ENCODE results near the gene NOL8.

The NOL8 gene

DNA sequence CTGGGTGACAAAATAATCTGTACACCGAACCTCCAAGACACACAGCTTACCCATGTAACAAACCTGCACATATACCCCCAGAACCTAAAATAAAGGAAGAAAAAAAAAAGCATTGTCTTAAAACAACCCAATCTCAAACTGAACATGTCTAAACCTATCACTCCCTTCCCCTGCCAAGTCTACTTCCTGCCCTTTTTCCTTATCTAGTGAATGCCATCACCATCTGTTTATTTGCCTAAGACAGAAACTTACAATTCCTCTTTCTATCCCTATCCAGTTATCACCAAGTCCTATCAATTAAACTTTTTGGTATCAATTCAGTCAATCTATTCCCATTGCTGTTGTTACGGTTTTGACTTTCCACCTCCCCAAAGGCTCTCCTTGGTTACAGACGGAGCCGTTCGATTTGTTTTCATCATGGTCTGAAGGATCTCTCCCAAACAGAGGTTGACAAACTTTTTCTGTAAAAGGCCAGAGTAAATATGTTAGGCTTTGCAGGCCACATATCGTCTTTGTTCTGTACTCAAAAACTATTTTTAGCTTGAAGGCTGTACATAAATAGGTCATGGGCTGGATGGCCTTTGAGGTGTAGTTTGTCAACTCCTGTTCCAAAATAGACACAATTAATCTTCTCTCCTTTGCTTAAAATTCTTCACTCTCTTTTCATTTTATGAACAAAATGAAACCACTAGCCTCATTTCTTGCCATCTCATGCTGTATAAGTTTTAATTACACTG lies 12.1 kb downstream of the NOL8 start:
- no peak for DNase-seq (ENCODE audit: low read depth in 3 of 3)

DNA sequence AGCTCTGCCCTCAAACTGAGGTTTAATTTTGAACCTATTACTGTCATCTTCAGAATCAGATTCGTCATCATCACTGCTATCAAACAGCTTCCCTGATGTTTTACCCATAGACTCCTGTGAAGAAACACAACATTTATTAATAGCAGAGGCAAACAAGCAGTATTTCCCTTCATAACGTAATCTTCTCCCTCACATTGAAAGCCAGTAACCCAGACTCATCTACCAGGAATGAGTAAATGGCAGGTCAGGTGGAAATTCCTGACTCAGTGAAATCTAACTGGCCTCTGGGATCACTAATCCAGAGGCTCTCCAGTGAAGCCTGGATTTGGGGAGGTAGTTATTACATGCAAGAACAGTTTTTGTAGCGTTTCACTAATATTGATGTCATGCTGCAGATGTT lies 14.6 kb downstream of the NOL8 start:
- DNase-seq (ENCODE audit: low read depth in 3 of 3) = no peak

DNA sequence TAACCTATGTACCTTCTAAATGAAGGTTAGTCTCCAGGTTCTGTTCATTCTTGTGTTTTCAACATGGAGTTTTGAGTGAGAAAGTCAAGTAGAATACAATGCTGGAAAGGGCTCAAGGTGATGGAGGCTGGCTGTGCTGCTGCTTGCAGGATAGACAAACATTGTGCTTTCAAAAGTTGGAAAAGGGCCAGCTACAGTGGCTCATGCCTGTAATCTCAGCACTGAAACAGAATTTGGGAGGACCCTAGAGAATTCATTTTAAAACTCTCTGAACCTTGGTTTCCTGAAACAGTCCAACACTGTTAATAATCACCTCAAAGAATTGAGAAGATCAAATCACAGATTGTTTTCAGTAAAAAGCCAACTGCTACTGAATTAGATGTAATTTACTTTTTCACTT lies 16.3 kb downstream of the NOL8 start:
- DNase-seq (ENCODE audit: low read depth in 3 of 3) = no peak

DNA sequence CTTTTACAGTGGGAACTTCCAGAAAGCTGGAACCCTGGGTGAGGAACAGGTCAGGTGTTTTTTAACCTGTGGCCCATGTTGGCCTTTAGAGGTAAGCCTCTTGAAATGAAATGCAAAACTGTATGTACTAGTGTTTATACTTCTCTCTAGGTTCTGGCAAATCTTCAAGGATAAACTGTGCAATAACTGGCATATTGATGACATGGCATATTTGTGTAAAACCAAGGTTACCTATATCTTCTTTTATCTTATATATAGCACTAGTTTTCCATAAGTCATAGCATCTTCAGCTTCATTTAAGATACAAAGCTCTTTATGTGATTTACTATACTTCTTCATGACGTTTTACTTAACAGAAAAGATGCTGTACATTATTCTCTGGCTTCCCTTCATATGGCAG lies 24.2 kb downstream of the NOL8 start:
- no peak for DNase-seq (ENCODE audit: low read depth in 3 of 3)

DNA sequence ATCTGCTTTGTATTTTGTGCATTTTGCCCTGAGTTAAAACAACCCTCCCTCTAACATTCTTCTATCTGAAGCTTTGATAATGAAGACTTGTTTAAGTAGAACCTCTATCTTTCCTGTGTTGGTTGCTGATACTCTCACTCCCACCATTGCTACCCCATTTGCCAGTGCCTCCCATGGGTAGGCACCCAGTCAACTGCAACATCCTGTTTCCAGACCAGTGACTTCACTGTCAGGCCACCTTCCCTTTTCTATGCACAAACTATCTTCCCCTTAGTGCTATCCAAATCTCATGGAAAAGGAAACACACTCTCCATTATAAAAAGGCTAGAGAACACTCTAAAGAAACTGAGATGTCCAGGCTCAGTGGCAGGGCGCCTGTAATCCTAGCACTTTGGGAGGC lies 26.0 kb downstream of the NOL8 start:
- DNase-seq (ENCODE audit: low read depth in 3 of 3) = no peak

DNA sequence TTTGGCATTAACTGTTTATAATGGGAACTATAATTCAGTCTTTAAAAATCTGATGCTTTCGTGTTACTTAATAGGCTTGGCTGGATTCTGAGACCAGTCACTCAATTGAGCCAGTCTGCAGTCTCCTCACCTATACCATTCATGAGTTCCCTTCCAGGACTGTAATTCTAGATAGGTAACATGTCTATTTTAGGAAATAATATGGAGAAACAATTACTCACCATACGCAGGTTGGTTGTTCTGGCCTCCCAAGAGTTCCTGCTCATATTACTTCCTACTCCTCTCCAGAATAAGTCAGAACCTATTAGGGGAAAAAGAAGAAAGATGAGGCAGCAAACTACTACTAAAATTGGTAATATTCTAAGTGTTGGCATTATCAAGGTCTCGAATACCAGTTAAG lies 27.1 kb downstream of the NOL8 start:
- DNase-seq (ENCODE audit: low read depth in 3 of 3) = no peak

DNA sequence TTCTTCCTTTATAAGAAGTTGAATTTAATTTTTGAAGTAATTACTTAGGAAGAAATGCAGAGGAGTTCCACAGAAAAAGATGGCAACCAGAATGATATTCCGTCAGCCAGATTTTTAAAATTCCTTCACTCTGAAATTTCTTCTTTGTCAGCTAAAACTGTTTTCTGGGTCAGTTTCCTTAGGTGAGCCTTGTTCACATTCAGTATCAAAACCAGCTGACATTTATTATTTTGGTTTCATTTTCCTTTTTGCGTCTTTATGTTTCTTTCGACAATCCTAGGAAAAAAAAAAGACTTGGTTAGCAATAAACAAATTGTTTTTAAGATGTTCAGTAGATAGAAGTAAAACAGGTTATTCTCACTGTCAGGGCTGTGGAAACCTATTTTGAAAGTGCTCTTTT lies 27.5 kb downstream of the NOL8 start:
- DNase-seq (ENCODE audit: low read depth in 3 of 3) = no peak

DNA sequence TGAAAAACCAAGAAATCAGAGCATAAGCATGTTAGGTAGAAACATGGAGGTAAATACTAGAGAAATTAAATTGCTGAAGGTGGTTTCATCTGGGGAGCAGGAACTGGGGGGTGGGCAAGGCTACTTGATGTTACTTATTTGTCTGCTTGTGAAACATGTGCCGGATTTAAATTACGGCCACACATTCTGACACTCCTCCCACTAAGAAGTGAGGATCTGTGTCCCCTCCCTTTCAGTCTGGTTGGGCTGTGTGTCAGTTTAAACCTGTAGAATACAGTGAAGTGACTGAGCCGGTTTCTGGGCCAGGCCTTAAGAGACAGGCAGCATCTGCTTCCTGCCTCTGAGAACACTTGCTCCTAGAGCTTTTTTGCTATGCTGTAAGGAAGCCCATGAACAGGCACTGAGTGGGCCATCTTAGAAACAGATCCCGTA lies 29.3 kb downstream of the NOL8 start:
- no peak for DNase-seq (ENCODE audit: low read depth in 3 of 3)

DNA sequence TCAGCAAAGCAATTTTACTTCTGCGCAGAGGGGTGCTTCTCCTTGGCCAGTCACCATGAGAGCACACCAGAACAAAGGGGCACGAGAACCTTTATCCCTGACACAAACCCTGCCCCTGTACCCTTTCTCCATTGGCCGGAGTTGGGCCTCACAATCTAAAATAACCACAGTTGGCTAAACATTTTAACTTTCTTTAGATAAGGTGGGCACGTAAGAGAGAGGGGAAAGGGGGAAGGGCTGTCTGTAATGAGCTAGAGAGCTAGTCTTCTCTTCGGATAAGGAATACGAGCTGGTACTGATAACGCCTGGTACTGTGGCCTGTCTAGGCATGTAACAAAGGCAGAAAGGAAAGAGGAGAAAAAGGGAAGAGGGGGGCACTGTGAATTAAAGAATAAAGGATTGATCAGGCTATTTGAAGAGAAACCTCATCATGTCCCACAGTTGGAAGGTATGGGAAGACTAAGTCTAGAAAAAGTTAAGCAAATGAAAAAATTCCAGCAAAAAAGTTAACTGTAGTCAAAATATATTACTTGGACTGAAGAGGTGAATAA lies 29.8 kb downstream of the NOL8 start:
- no peak for DNase-seq (ENCODE audit: low read depth in 3 of 3)

DNA sequence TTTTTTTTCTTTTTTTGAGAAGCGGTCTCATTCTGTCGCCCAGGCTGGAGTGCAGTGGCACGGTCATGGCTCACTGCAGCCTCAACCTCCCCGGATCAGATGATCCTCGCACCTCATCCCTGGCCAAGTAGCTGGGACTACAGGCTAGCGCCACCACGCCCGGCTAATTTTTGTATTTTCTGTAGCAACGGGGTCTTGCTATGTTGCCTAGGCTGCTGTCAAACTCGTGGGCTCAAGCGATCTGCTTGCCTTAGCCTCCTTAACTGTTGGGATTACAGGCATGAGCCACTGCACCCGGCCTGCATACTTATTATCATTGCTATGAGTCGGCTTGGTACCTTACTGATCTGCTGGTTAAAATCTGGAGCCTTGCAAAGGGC lies 30.9 kb downstream of the NOL8 start:
- DNase-seq (ENCODE audit: low read depth in 3 of 3) = no peak

DNA sequence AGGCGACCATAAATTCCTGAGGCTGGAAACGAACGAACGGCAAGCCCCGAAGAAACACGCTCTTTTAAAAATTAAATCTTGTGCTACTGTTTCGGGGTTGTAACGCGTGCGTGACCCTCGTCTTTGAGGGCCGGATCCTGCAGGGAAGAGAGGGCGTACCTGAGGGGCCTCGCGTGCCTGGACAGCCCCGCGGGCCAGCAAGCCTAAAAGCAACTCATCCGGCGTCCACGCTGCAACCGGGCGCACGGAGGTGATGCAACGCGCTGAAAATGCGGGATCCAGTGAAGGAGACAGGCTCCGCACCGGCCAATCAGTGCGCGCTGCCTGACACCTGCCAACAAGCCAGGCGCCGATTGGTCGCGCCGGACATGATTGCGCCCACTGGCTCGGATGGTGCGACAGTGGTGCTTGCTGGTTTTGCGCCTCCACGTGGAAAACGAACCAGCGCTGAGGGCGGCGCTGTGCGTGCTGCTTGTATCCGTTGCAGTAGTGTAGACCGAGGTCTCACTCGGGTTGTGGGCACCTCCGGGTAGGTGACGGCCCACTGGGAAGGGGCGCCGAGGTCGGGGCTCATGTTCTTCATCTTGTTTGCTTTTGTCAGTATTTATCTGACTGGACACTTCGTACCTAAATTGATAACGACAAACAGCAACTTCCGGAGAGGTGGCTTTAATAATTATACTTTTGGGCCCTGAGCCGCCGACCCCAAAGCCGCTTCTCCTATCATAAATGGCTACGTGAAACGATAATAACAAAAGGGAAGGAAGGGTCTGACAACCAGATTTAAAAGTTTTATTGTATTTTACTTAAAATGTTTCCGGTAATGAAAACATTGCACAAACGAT lies 31.5 kb downstream of the NOL8 start, which contains the start of gene IARS1:
Gene IARS1 (minus strand): TSS at position 246 of the 845 bp plus-strand sequence. CDS start 4,278 bp downstream, outside the sequence.
- peak; percentile 99 to 100 (median 99) for DNase-seq (ENCODE audit: low read depth in 3 of 3)

DNA sequence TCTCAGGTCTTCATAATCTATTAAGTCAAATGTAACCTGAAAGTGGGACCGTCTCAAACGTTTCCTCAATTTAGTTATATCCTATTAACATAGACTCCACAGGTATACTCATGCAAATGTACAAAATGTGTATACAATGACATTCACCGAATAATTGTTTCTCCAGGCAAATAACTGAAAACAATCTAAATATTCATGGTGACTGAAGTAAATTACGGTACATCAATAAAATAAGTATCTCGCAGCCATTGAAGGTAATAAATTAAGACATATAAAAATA lies 32.1 kb downstream of the NOL8 start:
- DNase-seq (ENCODE audit: low read depth in 3 of 3) = no peak

DNA sequence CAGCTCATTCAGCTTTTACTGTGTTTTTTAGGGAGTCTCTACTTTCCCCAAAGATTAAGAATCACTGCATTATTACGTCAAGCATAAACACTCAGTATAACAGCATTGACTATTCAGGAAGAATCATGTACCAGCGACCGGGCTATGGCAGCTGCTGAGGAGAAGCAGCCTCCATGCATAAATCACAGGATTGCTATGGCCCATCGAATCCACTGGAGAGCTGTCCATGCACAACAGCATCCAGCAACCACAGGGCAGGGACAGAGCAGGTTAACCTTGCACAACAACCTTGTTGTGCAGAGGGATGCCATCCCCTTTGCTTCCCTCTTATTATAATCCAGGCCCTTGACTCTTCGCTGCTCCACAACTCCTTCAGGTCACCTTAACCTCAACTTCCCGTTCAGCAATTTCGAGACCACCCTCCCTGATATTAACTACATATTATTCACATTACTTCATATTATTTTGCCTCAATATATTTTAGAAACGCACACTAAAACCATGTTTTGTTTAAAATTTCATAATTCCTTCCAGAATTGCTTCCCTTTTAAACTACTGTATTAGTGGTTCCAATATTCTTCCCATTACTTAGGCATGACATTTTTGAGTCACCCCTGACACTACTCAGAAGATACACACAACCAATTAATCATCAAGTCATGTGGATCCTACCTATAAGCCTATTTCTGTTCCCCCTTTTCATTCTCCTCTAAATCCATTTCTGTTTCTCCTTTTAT lies 32.6 kb downstream of the NOL8 start:
- no peak for DNase-seq (ENCODE audit: low read depth in 3 of 3)

DNA sequence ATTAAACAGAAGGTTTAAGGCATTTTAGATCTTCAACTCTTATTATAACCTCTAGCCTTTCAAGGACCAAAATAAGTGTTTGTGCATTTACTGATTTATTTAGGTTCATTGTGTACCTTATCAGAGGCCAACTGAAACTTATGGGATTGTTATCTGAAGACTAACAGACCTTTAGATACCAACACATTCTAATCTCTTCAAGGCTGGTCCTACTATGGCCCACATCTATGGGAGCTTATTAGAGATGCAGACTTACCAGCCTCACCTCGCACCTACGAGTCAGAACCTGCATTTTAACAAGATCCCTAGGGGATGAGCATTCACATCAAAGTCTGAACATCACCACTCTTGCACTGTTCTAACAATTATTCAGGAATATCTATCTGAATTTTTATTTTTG lies 33.6 kb downstream of the NOL8 start:
- DNase-seq (ENCODE audit: low read depth in 3 of 3) = no peak

DNA sequence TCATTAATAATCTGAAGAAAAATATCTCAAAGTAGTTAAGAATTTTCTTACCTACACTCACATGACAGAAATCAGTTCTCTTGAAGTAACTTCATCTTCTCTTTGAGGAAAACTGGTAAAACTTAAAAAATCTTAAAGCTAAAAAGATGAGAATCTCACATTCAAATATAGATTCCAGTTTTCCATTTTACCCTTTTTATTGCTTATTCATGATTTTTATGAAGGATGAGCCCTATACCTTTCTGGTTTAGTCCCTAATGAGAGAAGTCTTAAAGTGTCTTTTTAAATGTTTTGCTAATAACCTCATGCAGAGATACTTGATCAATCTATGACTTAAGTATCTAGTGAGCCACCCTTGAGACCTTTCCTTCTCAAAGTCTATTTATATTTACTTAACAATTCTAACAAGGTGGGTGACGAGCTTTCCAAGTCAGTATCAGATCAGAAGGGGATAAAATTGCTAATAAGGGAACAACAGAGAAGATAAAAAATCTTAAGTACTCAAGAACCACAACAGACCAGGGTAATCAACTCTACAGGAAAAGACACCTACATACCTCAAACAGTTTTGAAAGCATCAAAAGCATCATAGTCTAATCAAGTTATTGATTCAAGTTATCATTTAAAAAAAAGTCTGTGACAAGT lies 34.2 kb downstream of the NOL8 start:
- DNase-seq (ENCODE audit: low read depth in 3 of 3) = no peak

DNA sequence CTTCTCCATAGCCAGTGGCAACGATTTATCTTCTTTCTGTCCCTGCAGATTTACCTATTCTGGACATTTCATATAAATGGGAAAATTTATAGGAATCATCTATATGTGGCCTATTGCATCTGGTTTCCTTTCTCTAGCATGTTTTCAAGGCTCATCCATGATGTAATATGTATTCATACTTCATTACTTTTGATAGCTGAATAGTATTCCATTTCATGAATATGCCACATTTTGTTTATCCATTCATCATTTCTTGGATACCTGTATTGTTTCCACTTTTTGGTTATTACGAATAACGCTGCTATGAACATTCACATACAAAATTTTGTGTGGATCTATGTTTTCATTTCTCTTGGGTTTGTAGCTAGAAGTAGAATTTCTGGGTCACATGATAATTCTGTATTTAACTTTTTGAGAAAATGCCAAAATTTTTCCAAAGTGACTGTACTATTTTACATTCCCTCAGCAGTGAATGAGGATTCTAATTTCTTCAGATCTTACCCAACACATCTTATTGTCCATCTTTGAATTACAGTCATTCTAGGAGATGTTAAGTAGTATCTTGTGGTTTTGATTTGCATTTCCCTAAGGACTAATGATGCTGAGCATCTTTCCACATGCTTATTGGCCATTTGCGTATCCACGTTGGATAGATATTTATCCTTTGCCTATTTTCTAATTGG lies 35.3 kb downstream of the NOL8 start:
- no peak for DNase-seq (ENCODE audit: low read depth in 3 of 3)

DNA sequence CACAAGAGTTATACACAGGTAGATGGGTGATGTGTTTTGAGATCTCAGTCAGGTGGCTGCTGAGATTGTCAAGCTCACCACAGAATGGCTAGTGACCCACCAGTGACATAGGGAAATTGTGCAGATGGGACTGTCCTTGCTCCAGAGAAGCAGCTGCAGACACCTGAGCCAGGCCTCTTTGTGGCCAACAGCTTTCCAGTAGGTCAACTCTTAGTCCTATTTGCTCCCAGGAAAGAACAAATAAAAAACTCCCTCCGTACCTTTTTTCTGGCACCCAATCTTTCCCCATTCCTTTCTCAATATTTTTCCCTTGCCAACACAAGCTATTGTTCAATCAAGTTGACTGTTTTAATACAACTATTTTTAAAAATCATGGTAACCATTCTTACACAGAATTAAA lies 45.8 kb downstream of the NOL8 start:
- DNase-seq (ENCODE audit: low read depth in 3 of 3) = no peak

DNA sequence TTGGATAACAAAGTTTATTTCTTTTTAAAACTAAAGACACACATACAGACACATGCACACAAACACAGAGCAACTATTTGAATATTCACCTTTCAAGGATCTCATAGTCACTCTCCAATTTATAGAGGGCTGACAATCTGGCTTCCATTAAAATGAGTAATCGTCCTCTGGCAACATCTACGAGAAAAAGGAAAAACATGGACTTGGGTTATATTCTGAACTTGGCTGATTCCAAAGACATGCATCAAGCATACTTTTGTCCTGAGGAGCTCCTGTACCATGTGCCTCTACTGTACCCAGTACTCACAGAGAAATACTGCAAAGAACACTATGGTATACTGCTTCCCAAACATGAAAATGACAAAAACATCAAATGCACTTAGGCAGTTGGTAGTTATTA lies 47.0 kb downstream of the NOL8 start:
- DNase-seq (ENCODE audit: low read depth in 3 of 3) = no peak

DNA sequence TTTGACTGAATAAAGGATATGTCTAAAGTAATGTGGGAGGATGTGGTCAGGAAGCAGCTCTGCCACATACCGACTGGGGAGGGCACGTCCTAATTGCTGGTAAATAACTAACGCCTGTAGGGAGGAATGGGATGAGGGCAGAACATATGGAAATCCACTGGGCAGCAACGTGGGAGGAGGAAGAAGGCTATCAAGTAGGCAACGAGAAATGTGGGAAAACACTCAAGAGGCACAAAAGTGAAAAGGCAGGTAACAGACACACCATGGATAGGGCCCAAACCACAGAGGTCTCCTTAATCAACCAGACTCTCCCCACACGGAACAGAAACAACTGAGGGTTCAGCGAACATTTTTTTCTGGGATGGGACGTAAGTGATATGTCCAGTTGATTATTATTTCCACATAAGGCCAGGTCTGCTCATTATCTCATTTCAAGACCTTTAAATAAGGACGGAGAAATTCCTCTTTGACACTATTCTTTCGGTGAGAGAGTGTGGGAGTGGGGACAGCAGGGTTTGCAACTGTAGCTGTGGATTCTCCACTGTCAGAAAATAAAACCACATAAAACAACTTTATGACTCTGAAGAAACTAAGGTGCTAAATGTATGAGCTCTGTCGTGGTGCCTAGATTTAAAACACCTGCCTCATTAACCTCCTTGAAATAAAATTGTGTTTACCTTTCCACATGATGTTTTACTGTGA lies 48.7 kb downstream of the NOL8 start:
- no peak for DNase-seq (ENCODE audit: low read depth in 3 of 3)

DNA sequence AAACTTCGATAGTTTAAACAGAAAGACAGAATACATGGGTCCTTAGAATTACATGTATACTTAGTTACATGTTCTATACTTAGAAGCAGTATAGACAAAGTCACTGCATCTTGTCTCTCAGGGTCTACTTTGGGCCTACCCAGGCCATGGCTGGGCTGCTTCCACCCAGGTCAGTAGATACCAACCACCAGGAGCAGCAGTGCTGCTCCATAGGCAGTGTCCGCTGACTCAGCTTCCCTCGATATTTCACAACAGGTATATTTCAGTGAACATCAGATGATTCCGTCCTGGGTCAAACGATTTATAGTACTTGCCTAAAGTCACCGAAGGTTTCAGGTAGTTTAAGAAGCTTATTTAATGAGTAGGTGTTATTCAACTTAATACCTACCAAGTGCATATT lies 49.6 kb downstream of the NOL8 start:
- DNase-seq (ENCODE audit: low read depth in 3 of 3) = no peak

DNA sequence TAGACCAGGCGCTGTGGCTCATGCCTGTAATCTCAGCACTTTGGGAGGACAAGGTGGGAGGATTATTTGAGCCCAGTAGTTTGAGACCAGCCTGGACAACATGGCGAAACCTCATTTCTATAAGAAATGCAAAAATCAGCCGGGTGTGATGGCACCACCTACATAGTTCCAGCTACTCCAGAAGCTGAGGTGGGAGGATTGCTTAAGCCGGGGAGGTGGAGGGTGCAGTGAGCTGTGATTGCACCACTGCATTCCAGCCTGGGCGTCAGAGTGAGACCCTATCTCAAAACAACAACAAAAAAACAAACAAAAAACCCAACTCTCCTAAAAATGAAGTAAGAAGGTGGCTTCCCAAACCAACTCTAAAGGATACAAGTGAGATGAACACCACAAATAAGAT lies 54.6 kb downstream of the NOL8 start:
- DNase-seq (ENCODE audit: low read depth in 3 of 3) = no peak

All from stimulated activated CD4-positive, alpha-beta T cell treated with anti-CD3 and anti-CD28 coated beads, TNF-alpha, amount 100 ng/mL, for 4 hours (primary cell).